ENCODE data around the gene BTBD7.

Gene BTBD7

DNA sequence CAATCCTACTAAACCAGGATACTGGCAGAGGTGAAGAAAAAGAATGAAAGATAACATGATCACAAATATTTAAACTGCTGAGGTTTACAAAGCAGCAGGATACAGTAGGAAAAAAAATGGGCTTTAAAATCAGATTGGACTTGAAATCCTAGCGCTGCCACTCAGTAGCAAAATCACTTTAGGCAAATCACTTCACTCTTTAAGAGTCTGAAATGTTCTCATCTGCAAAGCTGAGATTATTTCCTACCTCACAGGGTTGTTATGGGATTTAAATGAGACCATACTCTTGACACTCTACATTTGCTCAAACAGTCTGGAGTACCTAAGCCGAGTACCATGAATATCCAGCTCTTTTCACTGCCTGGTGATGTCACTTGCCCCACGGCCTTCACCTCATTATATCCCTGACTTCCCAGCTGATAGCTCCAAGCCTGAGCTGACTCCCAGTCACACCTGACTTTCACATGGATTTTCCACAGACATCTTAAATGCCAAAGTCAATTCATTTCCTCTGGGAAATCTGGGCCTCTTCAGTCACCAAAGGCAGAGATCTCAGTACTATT is 65.6 kb downstream of the BTBD7 start:
- TF ChIP-seq GATA3 (IDR thresholded peaks at IDR 0.05; ENCODE audit: low read depth, low read length) (no peak), GATA2 (IDR thresholded peaks at IDR 0.05; ENCODE audit: low read depth, low read length) (no peak)

DNA sequence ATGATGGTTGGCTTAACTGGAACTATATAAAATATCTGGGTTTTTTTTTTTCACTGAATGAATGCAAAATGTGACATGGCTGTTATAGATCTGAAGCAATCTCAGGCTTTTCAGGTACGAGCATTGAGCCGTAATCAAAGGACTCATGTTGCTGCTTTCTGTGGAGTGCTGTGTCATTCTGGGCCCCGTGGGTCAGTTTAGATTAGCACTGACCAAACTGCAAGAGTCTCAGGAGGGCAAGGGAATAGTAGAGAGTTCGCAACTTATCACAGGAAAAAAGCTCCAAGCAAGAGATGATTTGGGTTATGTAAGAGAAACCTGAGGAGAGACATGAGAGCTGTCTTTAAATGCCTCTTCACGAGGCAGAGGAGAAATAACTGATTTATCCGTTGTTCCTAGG is 66.7 kb downstream of the BTBD7 start:
- TF ChIP-seq GATA3 (IDR thresholded peaks at IDR 0.05; ENCODE audit: low read depth, low read length) = no peak
- TF ChIP-seq GATA2 (IDR thresholded peaks at IDR 0.05; ENCODE audit: low read depth, low read length) = no peak

DNA sequence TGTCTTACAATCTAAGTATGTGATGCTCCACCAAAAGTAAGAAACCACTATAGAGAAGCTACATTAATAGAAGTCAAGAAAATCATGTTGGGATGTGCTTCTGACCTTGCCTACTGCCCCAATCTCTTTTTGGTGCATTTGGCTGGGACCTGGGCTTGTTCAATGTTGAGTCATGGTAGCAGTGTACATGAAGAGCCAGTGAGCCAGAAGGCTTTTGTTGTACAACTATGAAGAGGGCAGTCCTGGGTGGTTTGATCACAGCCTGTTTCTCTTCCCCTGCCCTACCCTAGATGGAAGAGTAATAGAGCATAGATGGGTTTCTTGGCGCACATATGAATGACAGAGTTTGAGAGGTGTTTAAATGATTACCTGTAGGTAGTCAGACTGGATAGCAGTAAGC is 69.4 kb downstream of the BTBD7 start:
- TF ChIP-seq GATA2 (IDR thresholded peaks at IDR 0.05; ENCODE audit: low read depth, low read length) = no peak

DNA sequence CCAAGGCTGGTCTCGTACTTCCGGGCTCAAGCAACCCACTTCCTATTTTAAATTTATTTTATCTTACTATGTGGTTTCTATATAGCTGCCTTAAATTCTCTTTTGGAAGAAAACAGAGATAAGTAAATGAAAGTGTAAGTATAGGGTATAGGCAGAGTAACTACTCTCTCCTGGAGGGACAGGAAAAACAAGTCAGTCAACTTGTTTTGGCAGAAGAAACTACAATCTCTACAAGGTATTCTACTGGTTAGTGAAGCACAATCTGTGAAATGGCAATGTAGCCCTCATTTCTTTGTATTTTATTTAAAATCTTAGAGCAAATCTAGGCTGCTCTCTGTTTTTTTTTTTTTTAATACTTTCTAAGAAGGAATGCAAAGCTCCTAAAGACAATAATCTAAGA is 70.4 kb downstream of the BTBD7 start:
- TF ChIP-seq GATA2 (IDR thresholded peaks at IDR 0.05; ENCODE audit: low read depth, low read length) (no peak), GATA3 (IDR thresholded peaks at IDR 0.05; ENCODE audit: low read depth, low read length) (no peak)

DNA sequence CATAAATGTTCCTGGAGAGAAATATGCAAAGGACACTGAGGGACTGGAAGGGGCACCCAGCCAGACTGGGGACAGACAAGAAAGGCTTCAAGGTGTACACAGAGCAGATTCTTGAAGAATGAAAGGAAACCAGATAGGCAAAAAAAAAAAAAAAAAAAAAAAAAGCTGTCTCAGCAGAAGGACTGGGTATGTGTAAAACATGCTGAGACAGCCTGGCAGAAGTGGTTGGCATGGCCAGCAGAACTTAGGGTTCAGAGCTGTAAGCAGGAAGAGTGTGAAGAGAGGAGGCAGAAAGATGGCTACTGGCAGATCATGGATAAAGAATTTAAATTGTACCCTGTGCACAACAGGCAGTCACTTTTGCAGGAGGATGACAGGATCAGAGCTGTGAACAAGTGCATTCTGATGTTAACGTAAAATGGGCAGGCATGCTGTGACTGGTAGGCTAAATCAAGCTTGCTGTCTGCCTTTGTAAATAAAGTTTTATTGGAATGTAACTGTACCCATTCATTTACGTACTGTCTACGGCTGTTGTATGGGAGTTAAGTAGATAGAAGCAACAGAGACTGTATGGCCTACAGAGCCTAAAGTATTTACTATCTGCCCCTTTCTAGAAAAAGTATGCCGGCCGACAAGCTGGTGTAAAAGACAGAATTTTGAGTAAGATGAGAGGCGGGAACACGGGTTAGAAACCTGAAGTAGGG is 83.6 kb downstream of the BTBD7 start:
- TF ChIP-seq GATA3 (IDR thresholded peaks at IDR 0.05; ENCODE audit: low read depth, low read length) (no peak), GATA2 (IDR thresholded peaks at IDR 0.05; ENCODE audit: low read depth, low read length) (no peak)

DNA sequence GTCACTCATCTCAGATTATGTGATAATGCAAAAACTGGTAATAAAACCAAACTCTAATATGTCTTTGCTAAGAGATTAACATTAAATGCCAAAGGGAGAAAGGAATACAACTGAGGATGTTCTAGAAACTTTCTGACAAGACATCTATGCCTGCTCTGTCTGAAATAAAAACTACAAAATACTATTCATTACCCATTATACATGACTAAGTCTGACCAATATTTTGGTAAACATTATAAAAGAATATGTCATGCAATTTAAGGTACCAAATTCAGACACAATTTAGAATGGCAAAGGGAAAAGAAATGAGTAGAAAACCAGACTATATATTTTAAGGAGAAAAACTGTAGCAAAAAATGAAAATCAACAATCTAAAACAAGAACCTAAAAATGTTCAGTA is 86.3 kb downstream of the BTBD7 start:
- TF ChIP-seq GATA2 (IDR thresholded peaks at IDR 0.05; ENCODE audit: low read depth, low read length) (no peak), GATA3 (IDR thresholded peaks at IDR 0.05; ENCODE audit: low read depth, low read length) (no peak)

DNA sequence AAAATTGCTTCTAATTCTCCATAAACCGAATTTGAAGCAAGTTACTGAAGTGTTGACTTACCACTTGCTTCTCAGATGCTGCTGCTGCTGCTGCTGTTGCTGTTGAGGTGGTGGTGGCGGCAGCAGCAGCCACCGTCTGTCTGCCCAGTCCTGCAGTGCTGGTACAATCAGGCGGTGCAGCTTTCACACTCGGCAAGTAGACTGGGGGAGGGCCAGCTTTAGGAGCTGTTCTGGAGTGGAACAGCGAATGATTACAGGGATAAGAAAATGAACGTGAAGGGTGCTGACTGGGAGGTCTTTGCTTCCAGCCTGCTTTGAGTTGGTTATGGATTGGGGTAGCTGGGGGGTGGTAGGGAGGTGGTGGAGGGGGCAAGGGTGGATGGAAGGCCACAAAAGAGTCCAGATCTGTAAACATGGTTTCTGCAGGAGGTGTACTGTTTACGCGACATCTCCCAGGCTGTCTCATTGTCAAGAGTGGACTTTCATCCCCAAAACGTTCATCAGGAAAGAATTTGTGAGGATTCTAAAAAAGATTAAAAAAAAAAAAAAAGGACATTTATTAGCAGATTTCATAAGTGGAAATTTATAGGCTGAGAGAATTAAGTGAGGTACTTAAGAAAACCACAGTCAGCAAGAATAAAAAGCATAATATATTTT is 86.9 kb downstream of the BTBD7 start:
- TF ChIP-seq GATA3 (IDR thresholded peaks at IDR 0.05; ENCODE audit: low read depth, low read length) = no peak

DNA sequence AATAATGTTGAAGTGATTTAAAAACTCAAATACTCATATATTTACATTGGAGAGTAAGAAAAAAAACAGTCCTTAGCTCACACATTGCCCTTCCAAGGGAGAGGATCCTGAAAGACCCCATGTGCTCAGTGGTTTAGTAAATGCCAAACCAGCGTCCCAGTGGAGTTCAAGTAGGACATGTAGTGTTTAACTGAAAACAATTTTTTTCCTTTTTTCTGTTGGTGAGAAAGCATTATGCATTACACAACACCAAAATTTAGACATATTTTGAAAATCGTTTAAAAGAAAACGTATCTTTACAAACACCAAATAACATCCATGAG is 92.2 kb downstream of the BTBD7 start:
- TF ChIP-seq GATA2 (IDR thresholded peaks at IDR 0.05; ENCODE audit: low read depth, low read length) = no peak
- no peak for TF ChIP-seq GATA3 (IDR thresholded peaks at IDR 0.05; ENCODE audit: low read depth, low read length)

DNA sequence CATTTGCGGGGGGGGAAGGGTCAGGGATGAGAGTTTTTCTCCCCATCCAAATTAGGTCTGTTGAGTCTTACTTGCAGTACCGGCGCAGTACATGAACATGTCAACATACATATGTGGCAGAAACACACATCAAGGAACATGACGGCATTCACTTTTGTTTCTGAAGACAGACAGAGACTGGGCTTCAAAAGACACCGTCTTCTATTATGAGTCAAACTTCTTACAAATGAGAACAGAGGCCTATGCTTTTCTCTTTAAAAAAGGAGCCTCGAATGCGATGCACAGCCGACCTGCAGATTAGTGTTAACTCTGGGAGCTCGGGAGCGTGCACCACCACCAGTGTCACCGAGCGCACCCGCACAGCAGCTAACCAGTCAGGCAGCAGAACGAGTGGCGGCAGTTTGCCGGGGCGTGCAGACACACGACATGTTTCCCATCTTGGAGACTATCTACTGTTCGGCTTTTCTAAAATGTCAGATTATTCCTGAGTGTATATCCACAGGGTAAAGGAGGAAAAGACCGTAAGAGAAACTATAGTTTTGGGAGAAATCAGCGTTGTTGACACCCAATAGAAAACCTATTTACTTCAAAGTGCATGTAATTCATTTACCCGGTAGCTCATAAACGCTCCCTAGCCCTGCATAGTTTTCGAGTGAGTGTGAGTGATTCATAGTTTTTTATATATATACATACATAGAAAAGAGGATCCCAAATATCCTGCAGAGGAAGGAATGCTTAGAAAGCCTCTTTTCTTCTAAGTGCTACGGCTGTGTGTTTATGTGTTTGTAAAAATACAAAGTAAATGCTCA is 92.8 kb downstream of the BTBD7 start:
- TF ChIP-seq GATA3 (IDR thresholded peaks at IDR 0.05; ENCODE audit: low read depth, low read length) (no peak), GATA2 (IDR thresholded peaks at IDR 0.05; ENCODE audit: low read depth, low read length) (no peak)

DNA sequence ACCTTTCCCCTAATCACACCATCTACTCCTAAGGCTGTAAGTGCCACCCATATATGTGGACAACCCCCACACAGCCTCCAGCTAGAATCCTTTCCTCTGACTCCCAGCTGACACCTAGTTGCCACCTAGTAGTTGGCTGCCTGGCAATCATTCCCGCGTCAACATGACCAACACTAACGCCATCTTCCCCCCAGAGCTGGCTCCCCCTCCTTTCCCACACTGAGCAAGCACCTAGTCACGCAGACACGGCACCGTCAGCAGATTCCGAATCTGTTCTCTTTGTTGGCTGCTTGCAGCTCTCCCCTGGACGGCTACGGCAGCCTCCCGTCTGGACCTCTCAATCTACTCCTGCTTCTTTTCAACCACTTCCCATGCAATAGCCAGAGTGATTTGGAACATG is 98.0 kb downstream of the BTBD7 start:
- TF ChIP-seq GATA3 (IDR thresholded peaks at IDR 0.05; ENCODE audit: low read depth, low read length) (no peak), GATA2 (IDR thresholded peaks at IDR 0.05; ENCODE audit: low read depth, low read length) (no peak)

DNA sequence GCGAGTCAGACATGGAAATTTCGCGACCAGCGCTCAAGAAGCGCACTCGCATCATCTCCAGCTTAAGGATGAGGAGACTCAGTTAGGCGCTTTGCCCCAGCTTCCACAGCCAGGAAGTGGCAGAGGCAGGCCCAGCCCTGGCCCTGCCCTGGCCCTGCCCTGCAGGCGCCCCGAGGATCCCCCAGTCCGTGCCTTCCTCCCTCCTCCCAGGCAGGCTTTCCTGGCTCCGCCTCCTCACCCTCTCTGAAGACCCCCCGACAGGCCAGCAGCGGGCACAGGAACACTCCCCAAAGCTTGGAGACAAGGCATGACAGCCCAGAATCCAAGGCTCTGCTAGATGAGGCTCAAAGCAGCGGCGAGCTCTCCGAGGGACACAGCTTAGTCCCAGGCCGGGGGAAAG is 100.7 kb downstream of the BTBD7 start:
- TF ChIP-seq GATA2 (IDR thresholded peaks at IDR 0.05; ENCODE audit: low read depth, low read length) = no peak
- TF ChIP-seq GATA3 (IDR thresholded peaks at IDR 0.05; ENCODE audit: low read depth, low read length) = no peak

DNA sequence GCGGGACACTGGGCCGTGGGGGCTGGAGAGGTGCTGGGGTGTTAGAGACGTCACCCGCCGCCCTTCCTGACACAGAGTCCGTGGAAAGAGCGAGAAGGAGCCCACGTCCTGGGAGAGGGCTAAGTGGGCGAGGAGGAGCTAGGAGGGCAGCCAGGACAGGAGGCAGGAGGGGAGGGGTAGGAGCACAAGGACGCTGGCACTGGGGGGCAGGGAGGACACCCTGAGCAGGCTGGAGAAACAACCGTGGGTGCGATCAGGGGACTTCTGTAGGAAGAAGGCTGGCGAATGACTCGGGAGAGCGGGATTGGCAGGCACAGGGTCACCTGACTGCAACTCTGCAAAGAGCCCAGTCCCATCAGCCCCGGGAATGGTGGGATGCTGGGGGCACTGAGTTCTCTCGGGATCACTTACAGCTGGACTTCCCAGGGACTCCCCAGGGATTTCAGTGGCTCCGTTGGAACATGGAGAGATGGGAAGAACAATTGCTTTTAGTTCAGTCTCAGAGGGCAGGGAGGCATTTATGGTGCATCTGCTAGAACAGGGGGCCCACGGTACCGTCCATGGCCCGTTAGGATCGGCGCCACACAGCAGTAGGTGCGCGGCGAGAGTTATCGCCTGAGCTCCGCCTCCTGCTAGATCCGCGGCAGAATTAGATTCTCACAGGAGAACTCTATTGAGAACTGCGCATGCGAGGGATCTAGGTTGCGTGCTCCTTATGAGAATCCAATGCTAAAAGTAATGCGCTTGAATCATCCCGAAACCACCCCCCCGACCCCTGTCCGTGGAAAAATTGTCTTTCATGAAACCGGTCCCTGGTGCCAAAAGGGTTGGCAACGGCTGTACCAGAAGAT is 101.5 kb downstream of the BTBD7 start:
- TF ChIP-seq GATA3 (IDR thresholded peaks at IDR 0.05; ENCODE audit: low read depth, low read length) (no peak), GATA2 (IDR thresholded peaks at IDR 0.05; ENCODE audit: low read depth, low read length) (no peak)

DNA sequence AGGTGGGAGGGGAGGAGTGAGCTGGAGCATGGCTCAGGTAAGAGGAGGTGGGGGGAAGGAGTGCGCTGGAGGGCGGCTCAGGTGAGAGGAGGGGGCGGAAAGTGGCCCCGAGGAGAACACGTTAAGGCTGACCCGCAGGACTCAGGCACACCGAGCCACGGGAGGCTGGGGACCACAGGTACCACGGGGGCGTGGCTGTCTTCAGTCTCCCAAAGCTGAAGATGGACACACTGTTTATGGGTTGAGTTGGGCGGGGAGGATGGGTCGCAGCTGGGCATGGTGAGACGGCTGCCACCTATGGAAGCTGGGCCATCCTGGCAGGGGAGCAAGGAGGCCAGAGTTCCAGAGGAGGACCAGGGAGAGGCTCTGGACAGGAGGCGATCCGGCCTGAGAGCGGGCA is 102.3 kb downstream of the BTBD7 start:
- TF ChIP-seq GATA3 (IDR thresholded peaks at IDR 0.05; ENCODE audit: low read depth, low read length) = no peak
- no peak for TF ChIP-seq GATA2 (IDR thresholded peaks at IDR 0.05; ENCODE audit: low read depth, low read length)

DNA sequence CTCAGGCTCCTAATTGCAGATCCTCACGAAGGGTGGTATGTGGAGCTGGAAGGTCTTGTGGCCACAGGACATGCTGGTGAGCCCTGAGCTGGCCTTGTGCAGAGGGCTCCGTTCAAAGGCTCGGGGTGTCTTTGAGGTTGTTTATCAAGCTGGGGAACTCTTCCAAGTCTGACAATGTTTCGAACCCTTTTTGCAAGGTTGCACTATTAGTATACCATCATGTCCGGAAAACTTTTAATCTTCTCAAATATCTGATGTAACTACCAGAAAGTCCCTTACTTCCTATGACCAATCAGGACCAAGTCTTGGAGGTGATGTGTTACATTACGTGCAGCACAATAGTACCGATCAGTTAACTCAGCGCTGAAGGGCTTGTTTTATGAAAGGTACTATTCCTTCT is 104.3 kb downstream of the BTBD7 start:
- TF ChIP-seq GATA3 (IDR thresholded peaks at IDR 0.05; ENCODE audit: low read depth, low read length) = no peak

Data from SH-SY5Y (cell line).